Neural crest cell (in vitro differentiated cells): ENCODE results near the gene ENTPD1. TPM values are rescaled to one million over a fixed set of nuclear protein-coding genes. Genes with fewer than 3 reads are reported as not detected.
"Not testable (repeated sequence)": the region's sequence is repeated elsewhere in the genome, so short reads cannot be mapped to it uniquely, and the experiment has no call there.

ENCODE experiments used
- DNase-seq: peaks from one replicate; pipeline ENCODE4 v3.0.0; 2021; ENCODE audit warnings: low read depth, mixed read lengths, low spot score
- H3K27ac Mint-ChIP-seq: one replicate; pipeline ENCODE4 v1.8.0; 2021; ENCODE audit warnings: mild to moderate bottlenecking, mixed read lengths; ENCODE audit not compliant: unreplicated experiment
- H3K27me3 Mint-ChIP-seq: 2 replicates; pipeline ENCODE4 v1.8.0; 2021; ENCODE audit warnings: low read depth, mild to moderate bottlenecking, mixed read lengths
- H3K36me3 Mint-ChIP-seq: 2 replicates; pipeline ENCODE4 v1.8.0; 2021; ENCODE audit warnings: low read depth, mild to moderate bottlenecking, mixed read lengths
- H3K4me1 Mint-ChIP-seq: 2 replicates; pipeline ENCODE4 v1.8.0; 2021; ENCODE audit warnings: mixed read lengths
- H3K4me3 Mint-ChIP-seq: one replicate; pipeline ENCODE4 v1.8.0; 2021; ENCODE audit warnings: mild to moderate bottlenecking, mixed read lengths
- H3K9me3 Mint-ChIP-seq: 2 replicates; pipeline ENCODE4 v1.8.0; 2021; ENCODE audit warnings: mixed read lengths
- total RNA-seq: library from RNA; stranded (reverse); gene quantifications from 2 replicates; pipeline ENCODE4 v1.2.1, GENCODE V29; 2021
- TF ChIP-seq, protein P1 (sequence below): fragments of 200-600 bp; sonication (generic); conservative IDR thresholded peaks from 2 replicates; pipeline ENCODE4 v1.5.0; 2021; ENCODE audit warnings: antibody characterized with exemption, mild to moderate bottlenecking

Gene ENTPD1
- total RNA-seq, 1 donor from 2014 or later = 0.37 TPM

DNA sequence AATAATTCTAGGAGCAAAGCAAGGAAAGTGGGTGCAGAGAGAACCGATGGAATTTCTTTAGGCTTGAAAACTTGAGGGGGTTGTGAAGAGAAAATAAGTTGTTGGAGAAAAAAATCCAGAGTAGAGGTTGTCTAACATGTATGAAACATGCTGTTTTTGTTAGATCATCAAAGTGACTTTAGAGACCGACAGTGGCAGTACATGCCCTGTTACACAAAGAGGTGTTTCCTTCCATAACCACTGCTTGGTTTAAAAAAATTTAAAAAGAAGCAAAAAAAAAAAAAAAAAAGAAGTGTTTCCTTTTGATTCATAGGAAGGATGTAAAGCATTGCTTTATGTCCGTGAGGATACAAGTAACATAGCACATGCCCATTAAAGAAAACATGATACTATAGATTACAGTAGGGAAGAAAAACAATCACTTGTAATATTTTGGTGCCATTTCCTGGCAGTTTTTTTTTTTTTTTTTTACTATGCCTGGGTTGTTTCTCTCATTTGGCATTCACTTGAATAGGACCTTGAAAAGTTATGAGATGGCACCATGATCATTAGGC is 6.1 kb downstream of the ENTPD1 start:
- H3K9me3 Mint-ChIP-seq = peaks cover 6% of the 10 kb centered on the region
- H3K36me3 Mint-ChIP-seq = no peaks in the 10 kb centered on the region
- peaks cover 3% of the 10 kb centered on the region for H3K4me1 Mint-ChIP-seq
- no peaks in the 10 kb centered on the region for H3K27me3 Mint-ChIP-seq
- TF ChIP-seq, protein P1, sequence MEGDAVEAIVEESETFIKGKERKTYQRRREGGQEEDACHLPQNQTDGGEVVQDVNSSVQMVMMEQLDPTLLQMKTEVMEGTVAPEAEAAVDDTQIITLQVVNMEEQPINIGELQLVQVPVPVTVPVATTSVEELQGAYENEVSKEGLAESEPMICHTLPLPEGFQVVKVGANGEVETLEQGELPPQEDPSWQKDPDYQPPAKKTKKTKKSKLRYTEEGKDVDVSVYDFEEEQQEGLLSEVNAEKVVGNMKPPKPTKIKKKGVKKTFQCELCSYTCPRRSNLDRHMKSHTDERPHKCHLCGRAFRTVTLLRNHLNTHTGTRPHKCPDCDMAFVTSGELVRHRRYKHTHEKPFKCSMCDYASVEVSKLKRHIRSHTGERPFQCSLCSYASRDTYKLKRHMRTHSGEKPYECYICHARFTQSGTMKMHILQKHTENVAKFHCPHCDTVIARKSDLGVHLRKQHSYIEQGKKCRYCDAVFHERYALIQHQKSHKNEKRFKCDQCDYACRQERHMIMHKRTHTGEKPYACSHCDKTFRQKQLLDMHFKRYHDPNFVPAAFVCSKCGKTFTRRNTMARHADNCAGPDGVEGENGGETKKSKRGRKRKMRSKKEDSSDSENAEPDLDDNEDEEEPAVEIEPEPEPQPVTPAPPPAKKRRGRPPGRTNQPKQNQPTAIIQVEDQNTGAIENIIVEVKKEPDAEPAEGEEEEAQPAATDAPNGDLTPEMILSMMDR = no peak
- no peak for DNase-seq
- H3K27ac Mint-ChIP-seq = no peak overlapping the region
- no peak overlapping the region for H3K4me3 Mint-ChIP-seq

GRCh38 chr10:95767884-95768556 is 12.1 kb downstream of the ENTPD1 start:
- Mint-ChIP-seq H3K9me3 (peaks cover 21% of the 10 kb centered on the region), H3K27ac (no peak overlapping the region), H3K36me3 (no peaks in the 10 kb centered on the region), H3K4me3 (no peak overlapping the region), H3K27me3 (no peaks in the 10 kb centered on the region), H3K4me1 (no peaks in the 10 kb centered on the region)
- no peak for DNase-seq
- TF ChIP-seq, protein P1 = no peak

DNA sequence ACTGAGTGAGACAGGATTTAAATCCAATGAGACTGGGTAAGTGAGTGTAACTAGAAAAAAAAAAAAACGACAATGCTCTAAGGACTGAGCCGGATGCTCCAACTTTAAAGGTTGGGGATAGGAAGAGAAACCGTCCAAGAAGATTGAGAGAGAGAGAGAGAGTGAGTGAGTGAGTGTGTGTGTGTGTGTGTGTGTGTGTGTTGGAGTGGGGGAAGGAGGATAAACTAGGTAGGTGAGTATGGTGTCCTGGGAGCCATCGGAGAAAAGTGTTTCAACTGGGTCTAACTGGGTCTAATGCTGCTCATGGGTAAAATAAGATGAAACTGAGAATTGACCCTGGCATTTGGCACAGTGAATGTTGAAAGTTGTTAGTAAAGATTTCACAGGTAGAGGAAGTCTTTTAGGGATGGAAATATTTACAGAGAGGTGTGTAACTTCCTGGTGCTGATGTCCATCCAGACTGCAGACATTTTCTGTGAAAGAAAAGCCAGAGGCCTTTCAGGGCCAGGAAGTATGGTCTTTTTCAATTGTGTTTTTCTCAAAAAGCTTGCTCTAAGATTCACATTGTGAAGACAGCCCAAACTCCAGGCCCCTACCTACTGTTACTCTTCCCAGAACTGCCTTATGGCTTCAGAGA is 14.2 kb downstream of the ENTPD1 start:
- no peak for DNase-seq
- Mint-ChIP-seq H3K27ac (no peak overlapping the region), H3K4me1 (no peaks in the 10 kb centered on the region), H3K9me3 (peaks cover 18% of the 10 kb centered on the region), H3K4me3 (no peak overlapping the region), H3K36me3 (no peaks in the 10 kb centered on the region), H3K27me3 (no peaks in the 10 kb centered on the region)
- TF ChIP-seq, protein P1 = no peak

- H3K4me1 Mint-ChIP-seq, H3K36me3 Mint-ChIP-seq, H3K27me3 Mint-ChIP-seq, H3K4me3 Mint-ChIP-seq, DNase-seq, H3K27ac Mint-ChIP-seq: not testable (repeated sequence)
- H3K9me3 Mint-ChIP-seq = peaks cover 15% of the 10 kb centered on the region
These were observed 17.5 kb downstream of the ENTPD1 start for GRCh38 chr10:95773454-95773853.

DNA sequence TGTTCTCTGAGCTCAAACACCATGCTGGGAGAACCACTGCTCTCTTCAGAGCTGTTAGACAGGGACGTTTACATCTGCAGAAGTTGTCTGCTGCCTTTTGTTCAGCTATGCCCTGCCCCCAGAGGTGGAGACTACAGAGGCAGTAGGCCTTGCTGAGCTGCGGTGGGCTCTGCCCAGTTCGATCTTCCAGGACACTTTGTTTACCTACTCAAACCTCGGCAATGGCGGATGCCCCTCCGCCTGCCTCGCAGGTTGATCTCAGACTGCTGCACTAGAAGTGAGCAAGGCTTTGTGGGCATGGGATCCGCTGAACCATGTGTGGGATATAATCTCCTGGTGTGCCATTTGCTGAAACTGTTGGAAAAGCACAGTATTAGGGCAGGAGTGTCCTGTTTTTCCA is 21.7 kb downstream of the ENTPD1 start:
- H3K27ac Mint-ChIP-seq, H3K27me3 Mint-ChIP-seq, H3K4me1 Mint-ChIP-seq, H3K36me3 Mint-ChIP-seq, H3K4me3 Mint-ChIP-seq, H3K9me3 Mint-ChIP-seq, DNase-seq: not testable (repeated sequence)

GRCh38 chr10:95782318-95782717 is 26.4 kb downstream of the ENTPD1 start:
- Mint-ChIP-seq H3K4me1 (peaks cover 12% of the 10 kb centered on the region), H3K36me3 (no peaks in the 10 kb centered on the region), H3K4me3 (no peak overlapping the region), H3K27me3 (no peaks in the 10 kb centered on the region), H3K9me3 (peaks cover 4% of the 10 kb centered on the region), H3K27ac (no peak overlapping the region)
- DNase-seq = no peak
- TF ChIP-seq, protein P1 = no peak
